LNCaP clone FGC (cell line): ENCODE measurements around the gene C19orf81.

Experiments used
- DNase-seq: peaks from one replicate; pipeline ENCODE4 v3.0.0-alpha.2; 2011; ENCODE audit warnings: low read depth
- H3K4me3 ChIP-seq: 2 replicates; pipeline ENCODE4 v1.5.1; 2011; ENCODE audit warnings: mild to moderate bottlenecking, low read depth, low read length, control low read depth
- CTCF ChIP-seq: IDR thresholded peaks from 2 replicates; pipeline ENCODE4 v1.5.1; 2012; ENCODE audit warnings: mild to moderate bottlenecking; ENCODE audit not compliant: control insufficient read depth, insufficient read depth; ENCODE audit errors: extremely low read depth

Gene C19orf81

GRCh38 chr19:50626795-50627194, 22.4 kb upstream of the C19orf81 start:
- no peak for TF ChIP-seq CTCF
- no peak for DNase-seq
- H3K4me3 ChIP-seq = no peak overlapping the region

GRCh38 chr19:50628146-50628545, 21.1 kb upstream of the C19orf81 start:
- H3K4me3 ChIP-seq = no peak overlapping the region
- TF ChIP-seq CTCF = no peak
- DNase-seq = no peak

GRCh38 chr19:50628551-50628950, 20.7 kb upstream of the C19orf81 start:
- H3K4me3 ChIP-seq = no peak overlapping the region
- no peak for DNase-seq
- no peak for TF ChIP-seq CTCF

- no peak for TF ChIP-seq CTCF
- H3K4me3 ChIP-seq = no peak overlapping the region
Measured at GRCh38 chr19:50629194-50629593, 20.1 kb upstream of the C19orf81 start.

GRCh38 chr19:50629801-50630200, 19.4 kb upstream of the C19orf81 start:
- no peak for DNase-seq
- H3K4me3 ChIP-seq = no peak overlapping the region
- no peak for TF ChIP-seq CTCF

More at GRCh38 chr19:50629194-50629593, 20.1 kb upstream of the C19orf81 start:
- no peak for DNase-seq

- H3K4me3 ChIP-seq = no peak overlapping the region
- TF ChIP-seq CTCF = no peak
- no peak for DNase-seq
Measured at GRCh38 chr19:50632151-50632835, 17.0 kb upstream of the C19orf81 start.

- no peak for TF ChIP-seq CTCF
- H3K4me3 ChIP-seq = no peak overlapping the region
- no peak for DNase-seq
Measured at GRCh38 chr19:50633359-50633758, 15.9 kb upstream of the C19orf81 start.
